CD14-positive monocyte (primary cell): ENCODE measurements around the gene TRIM15. TPM values are rescaled to one million over a fixed set of nuclear protein-coding genes. Genes with fewer than 3 reads are reported as not detected.
"Not testable (repeated sequence)": the region's sequence is repeated elsewhere in the genome, so short reads cannot be mapped to it uniquely, and the experiment has no call there.

Experiments used
- DNase-seq, 3 donors: peaks; one replicate each; pipeline ENCODE4 v3.0.0-alpha.2; 2011 to 2022
- H2AFZ ChIP-seq: 2 replicates; pipeline ENCODE4 v1.6.0; 2012; ENCODE audit warnings: mild to moderate bottlenecking, low read depth, low read length, inconsistent platforms; ENCODE audit not compliant: insufficient read depth, poor library complexity, severe bottlenecking
- H3K27ac ChIP-seq, 2 donors: 1 replicate in 1 of 2; 2 replicates in 1 of 2; pipeline ENCODE4 v1.5.1; 2012 to 2013; ENCODE audit warnings: low read length in 2 of 2, control low read depth in 1 of 2, inconsistent platforms in 1 of 2, low read depth in 1 of 2, mild to moderate bottlenecking in 1 of 2
- H3K27me3 ChIP-seq, 2 donors: one replicate each; pipeline versions ENCODE4 v1.6.0 to v1.6.1; 2011 to 2013; ENCODE audit warnings: low read length in 2 of 2; ENCODE audit not compliant: control insufficient read depth in 2 of 2, insufficient read depth in 2 of 2
- H3K36me3 ChIP-seq, 2 donors: replicated peaks in 1 of 2; 1 replicate in 1 of 2; 2 replicates in 1 of 2; pipeline versions ENCODE4 v1.5.1 to v1.6.1; 2012 to 2013; ENCODE audit warnings: low read length in 2 of 2, control low read depth in 1 of 2, inconsistent platforms in 1 of 2, mild to moderate bottlenecking in 1 of 2; ENCODE audit not compliant: insufficient read depth in 2 of 2, control insufficient read depth in 1 of 2
- H3K4me1 ChIP-seq, 2 donors: 1 replicate in 1 of 2; 2 replicates in 1 of 2; pipeline versions ENCODE4 v1.5.1 to v1.6.1; 2012 to 2013; ENCODE audit warnings: low read length in 2 of 2, control low read depth in 1 of 2, inconsistent platforms in 1 of 2, mild to moderate bottlenecking in 1 of 2, moderate library complexity in 1 of 2; ENCODE audit not compliant: insufficient read depth in 2 of 2, control insufficient read depth in 1 of 2
- H3K4me2 ChIP-seq: replicated peaks from 2 replicates; pipeline ENCODE3; 2012; ENCODE audit warnings: low read length, moderate library complexity, mild to moderate bottlenecking; ENCODE audit not compliant: poor library complexity, severe bottlenecking; ENCODE audit errors: extremely low read depth
- H3K4me3 ChIP-seq, 3 experiments: fragments of 200-600 bp in 1 of 3; sonication (generic) in 1 of 3; replicated peaks in 1 of 3; 1 replicate in 2 of 3; 2 replicates in 1 of 3; pipeline ENCODE4 v1.5.1; 2011 to 2013; ENCODE audit warnings: low read length in 3 of 3, mild to moderate bottlenecking in 3 of 3, control low read depth in 2 of 3, low read depth in 2 of 3, inconsistent platforms in 1 of 3, moderate library complexity in 1 of 3
- H3K79me2 ChIP-seq: 2 replicates; pipeline ENCODE4 v1.6.0; 2012; ENCODE audit warnings: mild to moderate bottlenecking, control low read depth, inconsistent platforms, low read length, moderate library complexity; ENCODE audit not compliant: insufficient read depth
- H3K9ac ChIP-seq: 2 replicates; pipeline ENCODE4 v1.6.0; 2017; ENCODE audit warnings: low read length, mild to moderate bottlenecking; ENCODE audit not compliant: insufficient read depth, poor library complexity, severe bottlenecking
- H3K9me3 ChIP-seq, 2 donors: replicated peaks in 1 of 2; 1 replicate in 1 of 2; 2 replicates in 1 of 2; pipeline versions ENCODE4 v1.5.1 to v1.6.1; 2012 to 2013; ENCODE audit warnings: low read length in 2 of 2, control low read depth in 1 of 2; ENCODE audit not compliant: control insufficient read depth in 1 of 2, insufficient read depth in 1 of 2
- H4K20me1 ChIP-seq: 2 replicates; pipeline ENCODE4 v1.6.0; 2012; ENCODE audit warnings: mild to moderate bottlenecking, low read length, control low read depth, moderate library complexity; ENCODE audit not compliant: insufficient read depth
- H3K27ac Mint-ChIP-seq, 7 donors: one replicate each; pipeline ENCODE4 v1.8.0; 2020; ENCODE audit warnings: mild to moderate bottlenecking in 7 of 7, mixed read lengths in 7 of 7, moderate library complexity in 6 of 7, inconsistent platforms in 2 of 7
- H3K27me3 Mint-ChIP-seq, 3 donors: one replicate each; pipeline ENCODE4 v1.8.0; 2021 to 2022; ENCODE audit warnings: low read depth in 3 of 3, mild to moderate bottlenecking in 3 of 3, mixed read lengths in 3 of 3, moderate library complexity in 3 of 3, inconsistent platforms in 1 of 3
- H3K36me3 Mint-ChIP-seq, 2 donors: one replicate each; pipeline ENCODE4 v1.8.0; 2020; ENCODE audit warnings: mixed read lengths in 2 of 2, inconsistent platforms in 1 of 2, mild to moderate bottlenecking in 1 of 2
- H3K4me1 Mint-ChIP-seq: one replicate; pipeline ENCODE4 v1.8.0; 2020; ENCODE audit warnings: mild to moderate bottlenecking, mixed read lengths
- H3K4me3 Mint-ChIP-seq, 2 donors: one replicate each; pipeline ENCODE4 v1.8.0; 2020; ENCODE audit warnings: mild to moderate bottlenecking in 2 of 2, mixed read lengths in 2 of 2, moderate library complexity in 1 of 2
- H3K9me3 Mint-ChIP-seq, 7 donors: one replicate each; pipeline ENCODE4 v1.8.0; 2020 to 2022; ENCODE audit warnings: mixed read lengths in 7 of 7, mild to moderate bottlenecking in 6 of 7, moderate library complexity in 6 of 7, inconsistent platforms in 2 of 7
- CTCF ChIP-seq: fragments of 200-600 bp; IDR thresholded peaks from one replicate; pipeline ENCODE4 v1.8.0; 2022; ENCODE audit warnings: antibody characterized with exemption, mild to moderate bottlenecking
- WGBS: methylation state at CpG from one replicate; pipeline ENCODE4 v1.1.5; 2013; ENCODE audit warnings: missing lambda C conversion rate; ENCODE audit not compliant: insufficient coverage; 5-methylcytosine and 5-hydroxymethylcytosine counted together
- intact Hi-C, 2 donors: fragments of 100-400 bp; cut with micrococcal nuclease; formaldehyde crosslinking; loops; one replicate each; pipeline versions ENCODE4 v1.15.0 to v1.15.1; 2023
- polyA plus RNA-seq, 3 donors: library from polyadenylated mRNA; depleted of rRNA in 1 of 3; unstranded in 2 of 3; stranded (reverse) in 1 of 3; fragments of 300-500 nt in 2 of 3; fragments of >200 nt in 1 of 3; fragmentation: Illumina TruSeq in 2 of 3; gene quantifications; 1 replicate in 2 of 3; 2 replicates in 1 of 3; pipeline ENCODE4 v1.2.3, GENCODE V29; 2012 to 2021

Gene TRIM15
- polyA plus RNA-seq, 3 donors = not detected

DNA sequence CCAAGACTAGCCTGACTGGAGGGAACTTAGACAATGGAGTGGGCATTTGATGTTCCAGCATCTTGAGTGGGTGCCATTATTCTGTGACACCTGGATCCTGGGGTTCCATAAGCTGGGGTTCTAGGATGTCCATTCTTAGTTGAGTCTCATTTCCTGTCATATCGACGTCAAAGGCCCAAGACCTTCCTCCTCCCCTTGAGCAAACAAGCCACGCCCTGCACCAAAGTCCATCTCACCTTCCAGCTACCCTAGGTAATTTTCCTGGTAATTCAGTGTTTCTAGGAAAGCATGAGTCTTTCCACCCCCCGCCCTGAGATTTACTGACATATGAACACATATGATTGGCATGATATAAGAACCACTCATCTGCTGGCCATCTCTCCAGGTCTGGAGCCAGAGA, 27.6 kb upstream of the TRIM15 start, which contains the start of gene TRIM40:
Gene TRIM40 (plus strand): TSS at position 384 of the 400 bp plus-strand sequence. CDS start 897 bp downstream, outside the sequence.
- Mint-ChIP-seq H3K36me3 (peaks cover 0 to 2% of the 10 kb centered on the region in 2 donors), H3K27me3 (peaks cover 26 to 32% (median 28%) of the 10 kb centered on the region in 3 donors), H3K9me3 (peaks cover 0 to 2% (median 0%) of the 10 kb centered on the region in 7 donors), H3K4me3 (peak within 1 kb of the TSS in 1 of 2 donors; percentile 52), H3K4me1 (peaks cover 4% of the 10 kb centered on the region), H3K27ac (no peak within 1 kb of the TSS)
- Histone ChIP-seq H3K27me3 (peaks cover 14 to 29% of the 10 kb centered on the region in 2 donors), H3K4me1 (no peaks in the 10 kb centered on the region), H4K20me1 (no peaks in the 10 kb centered on the region), H3K36me3 (no peaks in the 10 kb centered on the region), H2AFZ (no peak within 1 kb of the TSS), H3K27ac (no peak within 1 kb of the TSS), H3K9ac (no peak within 1 kb of the TSS), H3K9me3 (no peaks in the 10 kb centered on the region), H3K4me3 (no peak within 1 kb of the TSS), H3K79me2 (no peaks in the 10 kb centered on the region), H3K4me2 (no peak within 1 kb of the TSS)
- intact Hi-C loops = no loop called here
- no peak for TF ChIP-seq CTCF
- DNase-seq = no peak
- no CpG with 5 or more reads among the region's 4 CpGs for WGBS

DNA sequence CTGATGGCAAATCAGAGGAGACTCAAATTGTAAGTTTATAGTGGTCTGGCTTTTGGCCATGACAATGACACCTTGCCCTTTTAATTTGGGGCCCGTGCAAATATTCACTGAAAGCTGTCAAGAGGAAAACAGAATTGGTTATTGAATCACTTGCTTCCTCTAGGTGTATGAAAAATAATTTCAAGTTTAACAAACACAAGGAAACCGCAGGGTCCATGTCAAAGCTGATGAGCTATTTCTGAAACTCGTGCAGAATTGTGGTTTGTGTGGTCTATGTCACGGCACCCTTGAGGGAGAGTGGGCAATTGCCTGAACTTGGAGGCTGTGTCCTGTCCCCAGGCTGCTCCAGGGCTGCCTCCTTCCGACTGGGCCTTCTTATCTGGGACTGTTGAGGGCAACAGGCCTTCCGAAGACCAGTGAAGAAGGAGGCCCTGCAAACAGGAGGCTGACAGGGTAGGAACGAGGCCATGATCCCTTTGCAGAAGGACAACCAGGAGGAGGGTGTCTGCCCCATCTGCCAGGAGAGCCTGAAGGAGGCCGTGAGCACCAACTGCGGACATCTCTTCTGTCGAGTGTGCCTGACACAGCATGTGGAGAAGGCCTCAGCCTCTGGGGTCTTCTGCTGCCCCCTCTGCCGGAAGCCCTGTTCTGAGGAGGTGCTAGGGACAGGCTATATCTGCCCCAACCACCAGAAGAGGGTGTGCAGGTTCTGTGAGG, 26.6 kb upstream of the TRIM15 start:
- Histone ChIP-seq H3K4me2 (no peak overlapping the region), H3K9ac (no peak overlapping the region), H3K79me2 (no peaks in the 10 kb centered on the region), H3K36me3 (no peaks in the 10 kb centered on the region), H3K4me1 (no peaks in the 10 kb centered on the region), H4K20me1 (no peaks in the 10 kb centered on the region), H2AFZ (no peak overlapping the region), H3K4me3 (no peak overlapping the region), H3K27me3 (peaks cover 11 to 25% of the 10 kb centered on the region in 2 donors), H3K9me3 (no peaks in the 10 kb centered on the region), H3K27ac (no peak overlapping the region)
- WGBS = 52% methylated on average over 9 of the region's 11 CpGs
- TF ChIP-seq CTCF = no peak
- intact Hi-C loops = no loop called here
- DNase-seq = no peak
- Mint-ChIP-seq H3K27ac (no peak overlapping the region), H3K9me3 (peaks cover 0 to 2% (median 0%) of the 10 kb centered on the region in 7 donors), H3K4me1 (no peaks in the 10 kb centered on the region), H3K36me3 (no peaks in the 10 kb centered on the region), H3K27me3 (peaks cover 20 to 32% (median 23%) of the 10 kb centered on the region in 3 donors), H3K4me3 (no peak overlapping the region)

DNA sequence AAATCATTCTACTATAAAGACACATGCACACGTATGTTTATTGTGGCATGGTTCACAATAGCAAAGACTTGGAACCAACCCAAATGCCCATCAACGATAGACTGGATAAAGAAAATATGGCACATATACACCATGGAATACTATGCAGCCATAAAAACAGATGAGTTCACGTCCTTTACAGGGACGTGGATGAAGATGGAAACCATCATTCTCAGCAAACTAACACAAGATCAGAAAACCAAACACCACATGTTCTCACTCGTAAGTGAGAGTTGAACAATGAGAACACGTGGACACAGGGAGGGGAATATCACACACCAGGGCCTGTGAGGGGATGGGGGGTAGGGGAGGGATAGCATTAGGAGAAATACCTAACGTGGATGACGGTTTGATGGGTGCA, 23.1 kb upstream of the TRIM15 start:
- H3K36me3 ChIP-seq, H3K27ac ChIP-seq, H3K27ac Mint-ChIP-seq, H3K9me3 ChIP-seq, H3K4me1 Mint-ChIP-seq, H3K4me1 ChIP-seq, H3K9me3 Mint-ChIP-seq, H3K4me3 ChIP-seq, H4K20me1 ChIP-seq, intact Hi-C loops, DNase-seq, H3K9ac ChIP-seq, H3K36me3 Mint-ChIP-seq, H2AFZ ChIP-seq, H3K4me2 ChIP-seq, H3K4me3 Mint-ChIP-seq, H3K79me2 ChIP-seq: not testable (repeated sequence)
- H3K27me3 ChIP-seq = peaks cover 4 to 15% of the 10 kb centered on the region in 2 donors
- peaks cover 18 to 35% (median 20%) of the 10 kb centered on the region in 3 donors for H3K27me3 Mint-ChIP-seq
- no CpG with 5 or more reads among the region's 8 CpGs for WGBS
